Right lobe of liver (tissue), 6 donors: Measurements from ENCODE around the gene CAVIN1. TPM values are rescaled to one million over a fixed set of nuclear protein-coding genes. Genes with fewer than 3 reads are reported as not detected.
"Not testable (repeated sequence)": the region's sequence is repeated elsewhere in the genome, so short reads cannot be mapped to it uniquely, and the experiment has no call there.

Experiments used
- ATAC-seq, 4 donors: fragments of 200-7000 bp; cut with Tn5 transposase; one replicate each; pipeline ENCODE4 v1.9.1; 2020; ENCODE audit warnings: mild to moderate bottlenecking in 4 of 4, moderate library complexity in 4 of 4
- DNase-seq, 3 donors: peaks; one replicate each; pipeline ENCODE4 v3.0.0-alpha.2; 2020
- H3K27ac ChIP-seq, 3 donors: fragments of 200-600 bp; one replicate each; pipeline ENCODE4 v1.8.0; 2022
- H3K27me3 ChIP-seq, 2 donors: fragments of 200-600 bp; one replicate each; pipeline ENCODE4 v1.8.0; 2022
- H3K36me3 ChIP-seq, 4 donors: fragments of 200-600 bp; sonication (generic) in 1 of 4; one replicate each; pipeline versions ENCODE4 v1.5.1 to v1.8.0; 2017 to 2022; ENCODE audit warnings: control low read depth in 1 of 4
- H3K4me1 ChIP-seq, 4 donors: fragments of 200-600 bp; sonication (generic) in 1 of 4; one replicate each; pipeline versions ENCODE4 v1.5.1 to v1.8.0; 2017 to 2022; ENCODE audit warnings: control low read depth in 1 of 4
- H3K4me3 ChIP-seq, 3 donors: fragments of 200-600 bp; one replicate each; pipeline ENCODE4 v1.8.0; 2022
- H3K9me3 ChIP-seq, 4 donors: fragments of 200-600 bp; sonication (generic) in 1 of 4; one replicate each; pipeline versions ENCODE4 v1.5.1 to v1.8.0; 2017 to 2022; ENCODE audit warnings: control low read depth in 1 of 4
- POLR2A ChIP-seq: fragments of 450-650 bp; IDR thresholded peaks from one replicate; pipeline ENCODE4 v1.6.1; 2017; ENCODE audit warnings: antibody characterized with exemption, mild to moderate bottlenecking
- WGBS: methylation state at CpG from one replicate; pipeline ENCODE4 v1.1.6; 2018; ENCODE audit warnings: low coverage, low lambda C conversion rate; ENCODE audit not compliant: insufficient coverage; ENCODE audit errors: missing lambda C conversion rate; 5-methylcytosine and 5-hydroxymethylcytosine counted together
- intact Hi-C, 2 donors: fragments of 100-400 bp; cut with DNase I; formaldehyde crosslinking; loops; one replicate each; pipeline versions ENCODE4 v1.11.2 to v1.14.1; 2022
- total RNA-seq, 6 experiments: library from RNA; depleted of rRNA in 2 of 6; stranded (reverse); fragments of >200 nt in 2 of 6; fragmentation: NEBNext Ultra II Directional in 3 of 6; extraction: Animal tissue kit (Norgen Biotek cat#: 25700) in 3 of 6; gene quantifications; one replicate each; pipeline versions ENCODE4 v1.1.0 to v1.2.4, GENCODE V29; 2016 to 2023
- TF ChIP-seq, protein P1 (sequence below), 4 donors: fragments of 200-600 bp in 3 of 4; fragments of 450-650 bp in 1 of 4; IDR thresholded peaks; one replicate each; pipeline versions ENCODE4 v1.5.1 to v1.8.0; 2016 to 2022; ENCODE audit warnings: antibody characterized with exemption in 4 of 4, mild to moderate bottlenecking in 2 of 4
- donor health status: DM: no; HTN: yes; CAD: no.
- donor health status: DM: no; HTN: no; CAD: no.
- donor health status: DM: no; HTN: no; CAD: no.
- donor health status: DM: no; HTN: yes; CAD: no.
- donor health status: DM: no; HTN: yes; CAD: no.

CAVIN1 gene
- total RNA-seq, 6 experiments from 2014 or later = 8.7 to 29.6 (median 17.4) TPM

GRCh38 chr17:42403150-42403549 lies 19.9 kb downstream of the CAVIN1 start:
- H3K27ac ChIP-seq = no peak overlapping the region
- no peak for ATAC-seq
- peak in 1 of 3 donors; percentile 48 for DNase-seq
- peaks cover 0 to 19% (median 6%) of the 10 kb centered on the region in 4 donors for H3K4me1 ChIP-seq
- no peak overlapping the region for H3K4me3 ChIP-seq
- H3K9me3 ChIP-seq = no peaks in the 10 kb centered on the region
- H3K36me3 ChIP-seq = no peaks in the 10 kb centered on the region
- intact Hi-C loops = loop anchor here in 1 of 2 donors (10.0 kb wide), 1 partner anchor 88 kb away; no protein-coding TSS in a partner anchor
- TF ChIP-seq POLR2A = no peak
- TF ChIP-seq, protein P1, sequence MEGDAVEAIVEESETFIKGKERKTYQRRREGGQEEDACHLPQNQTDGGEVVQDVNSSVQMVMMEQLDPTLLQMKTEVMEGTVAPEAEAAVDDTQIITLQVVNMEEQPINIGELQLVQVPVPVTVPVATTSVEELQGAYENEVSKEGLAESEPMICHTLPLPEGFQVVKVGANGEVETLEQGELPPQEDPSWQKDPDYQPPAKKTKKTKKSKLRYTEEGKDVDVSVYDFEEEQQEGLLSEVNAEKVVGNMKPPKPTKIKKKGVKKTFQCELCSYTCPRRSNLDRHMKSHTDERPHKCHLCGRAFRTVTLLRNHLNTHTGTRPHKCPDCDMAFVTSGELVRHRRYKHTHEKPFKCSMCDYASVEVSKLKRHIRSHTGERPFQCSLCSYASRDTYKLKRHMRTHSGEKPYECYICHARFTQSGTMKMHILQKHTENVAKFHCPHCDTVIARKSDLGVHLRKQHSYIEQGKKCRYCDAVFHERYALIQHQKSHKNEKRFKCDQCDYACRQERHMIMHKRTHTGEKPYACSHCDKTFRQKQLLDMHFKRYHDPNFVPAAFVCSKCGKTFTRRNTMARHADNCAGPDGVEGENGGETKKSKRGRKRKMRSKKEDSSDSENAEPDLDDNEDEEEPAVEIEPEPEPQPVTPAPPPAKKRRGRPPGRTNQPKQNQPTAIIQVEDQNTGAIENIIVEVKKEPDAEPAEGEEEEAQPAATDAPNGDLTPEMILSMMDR (IDR thresholded peaks at IDR 0.05) = peak; percentile 15 to 37 (median 24)
- WGBS = 88% methylated on average over 2 of the region's 6 CpGs
- H3K27me3 ChIP-seq = no peaks in the 10 kb centered on the region

GRCh38 chr17:42402117-42402516 lies 20.9 kb downstream of the CAVIN1 start:
- Histone ChIP-seq H3K4me1 (peaks cover 0 to 14% (median 5%) of the 10 kb centered on the region in 4 donors), H3K36me3 (no peaks in the 10 kb centered on the region), H3K9me3 (no peaks in the 10 kb centered on the region), H3K27ac (no peak overlapping the region), H3K4me3 (no peak overlapping the region), H3K27me3 (no peaks in the 10 kb centered on the region)
- 61% methylated on average over 3 of the region's 3 CpGs for WGBS
- intact Hi-C loops = loop anchor here in 1 of 2 donors (10.0 kb wide), 1 partner anchor 87 kb away; no protein-coding TSS in a partner anchor
- TF ChIP-seq, protein P1 (IDR thresholded peaks at IDR 0.05) = no peak
- no peak for TF ChIP-seq POLR2A
- ATAC-seq (no peak), DNase-seq (no peak)

- not testable (repeated sequence) for H3K27ac ChIP-seq, H3K4me3 ChIP-seq, DNase-seq, H3K36me3 ChIP-seq, H3K27me3 ChIP-seq, H3K4me1 ChIP-seq, H3K9me3 ChIP-seq, ATAC-seq
- intact Hi-C loops = loop anchor here in 1 of 2 donors (10.0 kb wide), 1 partner anchor 86 kb away; no protein-coding TSS in a partner anchor
- WGBS = 67% methylated on average over 4 of the region's 8 CpGs
These were observed 22.1 kb downstream of the CAVIN1 start for GRCh38 chr17:42400844-42401375.

DNA sequence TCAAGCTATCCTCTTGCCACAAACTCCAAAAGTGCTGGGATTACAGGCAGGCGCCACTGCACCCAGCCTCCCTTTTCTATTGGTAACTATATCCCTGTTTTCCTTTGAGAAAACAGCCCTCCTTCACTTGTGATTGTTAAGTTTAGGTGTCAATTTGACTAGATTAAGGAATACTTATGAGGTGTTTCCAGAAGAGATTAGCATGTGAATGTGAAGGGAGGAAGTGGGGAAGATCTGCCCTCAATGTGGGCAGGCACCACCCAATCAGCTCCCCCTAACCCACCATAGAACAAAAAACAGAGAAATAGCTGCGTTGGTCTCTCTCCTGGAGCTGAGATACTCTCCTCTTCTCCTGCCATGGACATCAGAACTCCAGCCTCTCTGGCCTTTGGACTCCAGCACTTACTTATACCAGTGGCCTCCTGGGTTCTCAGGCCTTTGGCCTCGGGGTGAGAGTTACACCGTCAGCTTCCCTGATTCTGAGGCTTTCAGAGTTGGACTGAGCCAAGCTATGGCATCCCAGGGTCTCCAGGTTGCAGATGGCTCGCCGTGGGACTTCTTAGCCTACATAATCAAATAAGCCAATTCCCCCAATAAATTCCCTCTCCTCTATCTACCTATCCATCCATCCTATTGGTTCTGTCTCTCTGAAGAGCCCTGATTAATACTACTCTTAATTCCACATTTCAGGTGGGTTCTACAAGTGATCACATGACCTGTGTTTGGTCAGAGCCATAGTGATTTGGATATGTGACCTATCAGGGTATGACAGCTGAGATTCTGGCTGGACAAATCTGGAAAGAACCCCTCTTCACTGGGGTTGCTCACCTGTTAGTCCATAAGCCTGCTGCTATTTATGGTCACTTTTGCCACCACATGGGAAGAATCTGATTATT lies 22.9 kb downstream of the CAVIN1 start:
- Histone ChIP-seq H3K4me3 (no peak overlapping the region), H3K9me3 (no peaks in the 10 kb centered on the region), H3K27me3 (no peaks in the 10 kb centered on the region), H3K4me1 (peaks cover 0 to 7% (median 0%) of the 10 kb centered on the region in 4 donors), H3K36me3 (no peaks in the 10 kb centered on the region), H3K27ac (no peak overlapping the region)
- TF ChIP-seq, protein P1 (IDR thresholded peaks at IDR 0.05) = no peak
- TF ChIP-seq POLR2A = no peak
- WGBS = 61% methylated on average over 6 of the region's 6 CpGs
- intact Hi-C loops = loop anchor here in 1 of 2 donors (10.0 kb wide), 2 partner anchors 55 to 85 kb away; no protein-coding TSS in a partner anchor
- DNase-seq (peak in 1 of 3 donors; percentile 49), ATAC-seq (peak; percentile 41 to 79 (median 50))
